ENCODE results near the gene TMOD4. TPM values are rescaled to one million over a fixed set of nuclear protein-coding genes. Genes with fewer than 3 reads are reported as not detected.

TMOD4 gene
- total RNA-seq, 1 experiment from 2014 or later, result not detected

DNA sequence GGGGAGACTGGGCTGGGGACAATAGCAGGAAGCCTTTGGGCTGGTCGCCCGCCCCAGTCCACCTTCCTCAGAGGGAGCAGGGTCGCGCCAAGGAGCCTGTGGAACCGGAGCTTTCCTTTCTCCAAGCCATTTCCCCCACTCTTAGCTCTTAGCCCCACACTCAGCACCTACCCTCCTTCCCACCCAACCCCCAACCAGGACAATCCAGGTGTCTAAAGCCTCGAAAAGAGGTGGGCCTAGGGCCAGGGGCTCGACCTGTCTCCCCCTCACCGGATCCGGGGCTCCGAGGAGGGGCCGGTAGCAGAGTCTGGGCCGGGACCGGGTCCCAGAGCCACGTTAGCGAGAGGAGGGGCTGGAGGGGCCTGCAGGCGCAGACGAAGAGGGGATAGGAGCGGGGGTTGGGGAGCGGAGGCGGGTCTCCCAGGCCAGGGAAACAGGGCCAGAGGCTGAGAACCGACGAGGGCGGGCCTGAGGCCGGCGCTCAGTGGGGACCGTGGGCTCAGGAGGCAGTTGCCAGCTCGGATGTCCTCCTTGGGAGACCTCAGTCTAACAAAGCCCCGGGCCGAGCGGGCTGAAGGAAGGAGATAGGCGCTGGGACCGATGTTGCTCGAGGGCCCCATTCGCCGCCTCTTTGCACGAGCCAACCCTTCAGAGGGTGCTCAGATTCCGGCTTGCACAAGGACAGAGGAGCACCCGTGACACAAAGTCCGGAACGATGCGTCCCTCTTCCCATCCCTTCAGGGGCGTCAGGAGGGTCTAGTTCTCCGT, 30.3 kb downstream of the TMOD4 start:
- in situ Hi-C loops (cut with HindIII; ENCODE audit: low sequenced_read_pairs), result no loop called here
- peak; percentile 53 for DNase-seq (ENCODE audit: low spot score)

DNA sequence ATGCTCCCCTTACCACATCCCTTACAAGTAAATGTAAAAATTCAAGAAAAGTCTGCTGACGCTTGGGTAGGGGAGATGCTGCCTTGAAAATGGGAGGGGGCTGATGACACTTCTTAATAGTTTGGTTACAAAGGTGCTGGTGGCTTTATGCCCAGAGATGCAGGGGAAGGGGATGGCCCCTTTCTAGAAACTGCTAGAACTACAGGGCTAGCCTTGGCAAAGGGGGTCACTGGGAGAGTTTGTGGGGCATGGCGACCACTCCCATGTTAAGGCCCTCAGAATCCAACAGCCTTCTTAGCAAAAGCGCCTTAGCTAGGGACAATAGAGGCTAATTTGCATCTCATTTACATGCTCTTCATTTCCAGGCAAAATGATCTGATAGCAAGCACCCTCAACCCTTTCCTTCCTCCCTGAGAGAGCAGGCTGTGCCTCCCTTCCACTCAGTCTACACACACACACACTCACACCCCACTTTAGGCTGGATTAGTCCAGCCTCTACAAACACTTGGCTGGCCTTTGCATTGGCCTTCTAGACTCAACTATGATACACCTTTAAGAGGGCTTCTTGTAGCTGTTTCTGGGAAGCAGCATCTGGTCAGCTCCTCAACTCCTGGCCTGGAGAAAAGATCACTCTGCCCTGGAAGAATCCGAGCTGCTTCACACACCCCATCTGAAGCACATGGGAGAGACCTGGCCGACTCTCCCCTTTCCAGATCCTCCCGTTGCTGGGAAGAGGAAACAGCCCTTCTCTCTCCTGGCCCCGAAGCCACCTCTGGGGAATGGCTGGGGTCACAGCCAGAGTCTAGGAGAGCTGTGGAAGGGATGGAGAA, 31.1 kb downstream of the TMOD4 start:
- in situ Hi-C loops (cut with HindIII; ENCODE audit: low sequenced_read_pairs), result no loop called here
- DNase-seq (ENCODE audit: low spot score), result peak; percentile 32

DNA sequence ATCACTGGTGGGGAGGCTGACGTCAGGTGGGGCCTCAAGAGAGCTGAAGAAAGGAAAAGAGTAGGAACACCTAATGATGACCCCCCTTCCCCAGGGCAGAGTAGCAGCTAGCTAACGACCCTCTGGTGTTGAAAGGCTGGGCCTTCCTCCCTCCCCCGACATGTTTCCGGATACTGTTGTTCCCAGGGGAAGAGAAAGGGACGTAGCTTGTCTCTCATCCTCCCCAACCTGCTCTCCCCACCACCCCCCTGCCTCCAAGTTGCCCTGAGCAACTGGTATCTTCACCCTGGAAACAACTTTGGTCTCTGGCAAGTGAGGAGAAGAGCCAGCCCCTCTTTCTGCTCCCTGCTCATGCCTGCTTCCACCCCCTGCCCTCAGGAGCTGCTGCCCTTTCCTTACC, 31.8 kb downstream of the TMOD4 start:
- in situ Hi-C loops (cut with HindIII; ENCODE audit: low sequenced_read_pairs), result no loop called here

DNA sequence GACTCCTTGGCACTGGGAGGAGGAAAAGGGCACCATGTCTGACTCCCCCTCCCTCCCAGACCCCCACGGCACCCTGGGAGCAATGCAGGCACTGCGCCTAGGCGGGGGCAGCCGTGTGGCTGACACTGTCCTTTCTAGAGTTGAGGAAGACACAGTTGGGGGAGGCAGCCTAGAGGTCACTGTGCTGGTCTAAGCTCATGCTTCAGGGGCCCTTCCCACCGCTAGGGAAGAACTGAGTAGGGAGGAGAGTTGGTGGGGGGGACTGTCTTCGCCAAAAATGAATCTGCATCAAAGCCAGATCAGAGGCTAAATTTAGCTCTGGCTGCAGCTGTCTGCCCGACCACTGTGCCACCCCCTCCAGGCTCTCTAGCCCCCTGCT, 32.7 kb downstream of the TMOD4 start:
- DNase-seq (ENCODE audit: low spot score), result no peak
- in situ Hi-C loops (cut with HindIII; ENCODE audit: low sequenced_read_pairs), result no loop called here

More for the DNA sequence above, 31.8 kb downstream of the TMOD4 start:
- DNase-seq (ENCODE audit: low spot score), result no peak

DNA sequence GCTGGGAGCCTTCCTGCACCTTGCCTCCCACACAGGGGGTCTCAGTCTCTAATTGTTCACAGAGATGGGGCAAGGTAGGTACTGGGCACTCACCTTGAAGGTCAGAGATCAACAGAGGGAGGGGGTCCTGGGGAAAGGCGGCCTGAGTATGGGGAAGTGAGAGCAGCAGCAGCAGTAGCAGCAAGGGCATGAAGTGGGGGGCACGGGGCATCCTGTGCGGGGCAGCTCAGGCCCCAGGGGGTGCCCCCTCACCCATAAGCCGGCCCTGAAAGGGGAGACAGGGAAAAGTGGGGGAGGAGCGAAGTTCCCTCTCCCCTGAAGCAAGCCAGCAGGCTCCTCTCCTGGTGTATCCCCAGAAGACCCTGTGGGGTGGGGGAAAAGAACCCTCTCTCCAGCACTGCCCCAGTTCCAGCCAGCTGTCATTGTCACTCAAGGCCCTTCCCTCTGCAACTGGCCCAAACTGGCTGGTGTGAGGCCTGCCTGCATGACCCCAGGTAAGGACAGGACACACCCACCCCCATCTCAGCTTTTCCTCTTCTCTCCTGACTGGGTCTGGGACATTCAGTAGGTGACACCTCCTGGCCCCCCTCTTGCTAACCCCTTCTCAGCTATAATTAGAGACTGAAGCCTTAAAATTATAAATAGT, 33.2 kb downstream of the TMOD4 start:
- DNase-seq (ENCODE audit: low spot score), result no peak
- in situ Hi-C loops (cut with HindIII; ENCODE audit: low sequenced_read_pairs), result no loop called here

DNA sequence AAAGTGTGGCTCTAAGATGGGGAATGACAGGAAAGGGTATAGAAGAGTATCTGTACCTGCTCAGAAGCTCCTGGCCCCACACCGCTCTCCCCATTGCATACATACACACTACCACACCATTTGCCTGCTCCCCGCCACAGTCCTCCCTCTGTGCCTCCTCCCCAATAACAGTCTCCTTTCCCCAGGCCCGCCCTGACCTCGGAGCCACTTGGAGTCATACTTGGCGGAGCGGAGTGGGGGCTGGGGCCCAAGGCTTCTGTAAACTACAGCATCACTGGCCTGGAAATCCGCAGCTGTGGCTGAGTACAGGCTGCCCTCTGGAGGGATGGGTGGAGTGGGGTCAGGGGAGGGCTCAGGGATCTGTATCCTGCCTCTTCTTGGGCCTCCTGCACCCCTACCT, 38.0 kb downstream of the TMOD4 start:
- no peak for DNase-seq (ENCODE audit: low spot score)

DNA sequence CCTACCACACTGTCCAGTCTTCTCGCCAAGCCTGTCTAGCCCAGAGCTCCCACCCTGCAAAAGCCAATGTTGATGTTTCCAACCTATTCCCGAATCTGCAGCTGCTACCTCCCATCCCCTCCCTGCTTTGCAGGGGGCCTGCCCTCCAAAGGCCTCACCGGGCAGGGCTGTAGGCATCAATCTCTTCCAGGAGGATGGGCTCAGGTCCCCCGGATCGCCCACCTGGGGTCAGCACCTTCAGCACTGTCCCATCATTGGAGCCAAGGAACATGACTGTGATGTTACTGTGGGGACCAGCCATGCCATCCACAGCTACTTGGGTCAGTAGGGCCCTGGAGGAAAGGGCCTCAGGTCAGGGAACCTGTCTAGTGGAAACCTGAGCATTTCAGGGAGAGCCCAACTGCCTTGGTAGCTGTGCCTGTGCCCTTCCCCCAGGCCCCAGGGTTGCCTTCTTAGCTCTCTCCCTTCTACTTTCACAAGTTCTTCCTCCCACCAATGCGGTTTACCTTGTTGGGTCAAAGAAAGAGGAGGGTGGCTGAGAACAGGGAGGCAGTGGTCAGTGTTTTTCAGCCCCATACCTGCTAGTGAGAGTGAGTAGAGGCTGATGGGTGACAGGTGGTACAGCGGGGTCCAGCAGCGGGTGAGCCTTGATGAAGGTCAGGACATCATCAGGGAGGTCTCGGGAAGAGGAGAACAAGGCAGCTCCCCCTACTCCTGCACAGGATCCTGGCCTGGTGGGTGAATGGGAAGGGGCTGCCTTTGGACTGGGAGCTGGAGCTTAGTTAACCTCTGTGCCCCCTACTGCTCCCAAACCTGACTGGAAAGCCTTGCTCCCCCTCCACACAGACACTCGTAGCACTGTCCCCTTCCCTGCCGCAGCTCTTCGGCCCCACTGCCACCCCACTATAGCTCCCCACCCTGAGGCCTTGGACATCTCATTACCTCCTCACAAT, 40.1 kb downstream of the TMOD4 start:
- in situ Hi-C loops (cut with HindIII; ENCODE audit: low sequenced_read_pairs), result no loop called here
- no peak for DNase-seq (ENCODE audit: low spot score)

More for the DNA sequence above, 38.0 kb downstream of the TMOD4 start:
- in situ Hi-C loops (cut with HindIII; ENCODE audit: low sequenced_read_pairs), result no loop called here

DNA sequence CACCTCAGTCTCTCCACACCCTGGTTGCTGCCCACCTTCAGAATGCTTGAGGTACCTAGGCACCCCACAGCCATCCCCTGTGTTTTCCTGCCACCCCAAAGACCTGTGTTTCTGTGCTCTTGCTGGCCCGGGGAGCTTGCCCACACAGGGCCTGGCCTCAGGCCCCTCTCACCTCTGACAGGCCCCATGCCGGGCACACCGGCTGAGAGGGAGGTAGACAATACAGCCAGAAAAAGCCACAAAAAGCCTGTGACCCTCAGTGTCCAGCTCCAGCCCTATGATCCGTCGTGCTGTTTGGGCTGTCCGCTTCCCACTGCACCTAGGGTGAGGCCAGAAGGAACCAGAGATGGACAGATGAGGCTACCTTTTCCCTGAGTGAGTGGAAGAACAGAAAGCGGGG, 40.8 kb downstream of the TMOD4 start:
- no peak for DNase-seq (ENCODE audit: low spot score)
- in situ Hi-C loops (cut with HindIII; ENCODE audit: low sequenced_read_pairs), result no loop called here

DNA sequence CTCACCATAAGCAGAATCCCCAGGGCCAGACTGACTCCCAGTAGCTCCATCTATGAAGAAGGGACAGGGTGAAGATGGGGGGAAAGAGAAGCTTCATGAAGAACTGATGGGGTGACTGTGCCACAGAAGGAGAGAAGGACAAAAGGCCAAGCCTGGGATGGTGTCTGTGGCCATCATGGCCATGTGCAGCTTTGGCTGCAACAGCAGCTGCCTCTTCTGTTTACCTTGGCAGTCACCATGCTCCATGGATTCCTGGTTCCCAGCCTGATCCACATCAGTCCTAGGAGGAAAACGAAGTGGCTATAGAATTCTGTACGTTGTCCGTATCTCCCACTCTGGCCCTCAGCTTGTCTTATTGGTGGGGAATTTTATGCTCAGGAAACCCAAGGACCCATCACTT, 41.4 kb downstream of the TMOD4 start:
- DNase-seq (ENCODE audit: low spot score), result no peak
- in situ Hi-C loops (cut with HindIII; ENCODE audit: low sequenced_read_pairs), result no loop called here

DNA sequence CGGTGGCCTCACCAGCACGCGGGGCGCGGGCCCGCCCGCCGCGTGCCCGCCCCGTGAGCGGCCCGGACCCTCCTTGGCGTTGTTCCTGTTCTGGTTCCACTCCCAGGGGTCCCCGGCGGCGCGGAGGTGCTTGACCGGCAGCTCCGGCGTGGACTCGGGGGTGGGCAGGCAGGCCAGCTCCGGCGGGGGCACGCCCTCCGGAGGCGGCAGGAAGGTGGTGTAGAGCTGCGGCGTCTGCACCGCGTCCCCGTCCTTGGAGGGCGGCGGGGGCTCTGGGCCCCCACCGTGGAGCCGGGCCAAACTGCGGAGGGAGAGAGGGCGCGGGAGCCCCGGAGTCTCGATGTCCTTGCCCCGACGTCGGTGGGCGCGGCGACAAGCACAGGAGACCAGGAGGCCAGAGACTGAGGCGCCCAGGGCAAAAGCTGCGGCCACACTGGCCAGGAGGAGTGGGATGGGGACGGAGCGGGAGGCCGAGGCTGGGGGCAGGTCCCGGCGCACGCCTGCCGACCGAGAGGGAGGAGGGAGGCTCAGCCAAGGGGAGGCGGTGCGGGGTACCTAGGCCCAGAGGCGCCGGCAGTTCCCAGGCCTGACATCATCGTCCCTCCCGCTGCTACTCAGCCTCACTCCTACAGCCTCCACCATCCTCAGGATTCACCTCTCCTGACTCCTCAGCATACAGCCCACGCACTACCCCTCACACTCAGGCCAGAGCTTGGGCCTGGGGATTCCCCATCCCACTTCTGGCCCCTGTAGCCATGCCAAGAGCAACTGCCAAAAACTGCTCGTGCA, 42.6 kb downstream of the TMOD4 start:
- in situ Hi-C loops (cut with HindIII; ENCODE audit: low sequenced_read_pairs), result no loop called here
- DNase-seq (ENCODE audit: low spot score), result no peak

DNA sequence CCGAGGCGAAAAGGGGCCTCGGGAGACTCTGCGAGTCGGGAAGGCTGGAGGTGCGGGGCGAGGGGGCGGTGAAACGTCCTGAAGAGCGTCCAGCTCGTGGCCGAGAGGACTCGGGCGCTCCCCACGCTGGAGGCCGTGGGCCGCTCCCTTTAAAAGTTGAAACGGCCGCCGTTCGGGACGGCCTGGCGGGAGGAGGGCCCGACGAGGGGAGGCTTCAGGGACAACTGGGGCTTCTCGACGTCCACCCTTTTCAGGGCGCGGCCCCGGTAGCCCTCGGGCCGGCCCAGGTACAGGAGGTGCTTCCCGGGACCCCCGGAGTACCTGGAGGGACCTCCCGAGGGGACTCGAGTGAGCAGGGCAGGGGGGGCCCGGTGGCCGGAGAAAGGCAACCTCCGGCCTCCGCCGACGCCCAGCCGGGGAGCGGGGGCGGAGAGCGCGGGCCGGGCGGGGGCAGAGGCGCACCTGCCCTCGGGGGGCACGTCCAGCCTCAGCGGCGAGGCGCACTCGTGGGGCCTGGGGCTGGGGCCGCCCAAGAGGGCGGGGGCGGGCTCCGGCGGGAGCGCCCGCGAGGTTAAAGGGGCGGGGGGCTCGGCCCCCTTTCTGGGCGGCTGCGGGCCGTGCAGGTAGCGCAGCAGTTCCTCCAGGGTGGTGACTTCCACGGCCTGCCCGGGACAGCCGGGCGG, 43.3 kb downstream of the TMOD4 start:
- DNase-seq (ENCODE audit: low spot score), result no peak
- in situ Hi-C loops (cut with HindIII; ENCODE audit: low sequenced_read_pairs), result no loop called here

DNA sequence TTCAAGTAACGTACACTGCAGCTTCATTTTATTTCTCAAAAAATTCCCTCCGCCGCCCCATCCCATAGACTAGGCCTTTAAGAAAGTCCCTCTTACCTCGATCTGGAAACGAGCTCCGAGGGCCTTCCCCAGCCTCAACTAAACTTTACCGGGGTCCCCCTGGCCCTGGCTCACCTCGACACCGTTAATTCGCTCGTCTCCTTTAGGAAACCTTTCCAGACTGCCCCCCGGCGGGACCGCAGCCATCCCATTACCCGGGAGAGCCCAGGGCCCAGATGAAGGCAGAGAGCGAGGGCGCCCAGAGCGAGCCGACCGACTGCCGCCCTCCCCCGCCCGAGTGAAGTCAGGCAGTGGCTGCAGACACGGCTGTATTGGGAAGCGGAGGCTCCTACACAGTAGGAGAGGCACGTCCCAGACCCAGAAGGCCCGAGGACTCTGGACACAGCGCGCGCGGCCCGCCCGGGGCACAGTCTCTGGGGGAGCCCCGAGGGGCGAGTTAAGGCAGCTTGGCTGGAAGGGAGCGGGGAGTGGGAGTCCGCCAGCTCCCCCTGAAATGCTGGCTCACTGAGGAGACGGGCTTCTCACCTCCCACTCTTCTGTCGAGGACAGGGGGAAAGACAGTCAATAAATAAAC, 44.0 kb downstream of the TMOD4 start:
- DNase-seq (ENCODE audit: low spot score), result no peak
- in situ Hi-C loops (cut with HindIII; ENCODE audit: low sequenced_read_pairs), result no loop called here

DNA sequence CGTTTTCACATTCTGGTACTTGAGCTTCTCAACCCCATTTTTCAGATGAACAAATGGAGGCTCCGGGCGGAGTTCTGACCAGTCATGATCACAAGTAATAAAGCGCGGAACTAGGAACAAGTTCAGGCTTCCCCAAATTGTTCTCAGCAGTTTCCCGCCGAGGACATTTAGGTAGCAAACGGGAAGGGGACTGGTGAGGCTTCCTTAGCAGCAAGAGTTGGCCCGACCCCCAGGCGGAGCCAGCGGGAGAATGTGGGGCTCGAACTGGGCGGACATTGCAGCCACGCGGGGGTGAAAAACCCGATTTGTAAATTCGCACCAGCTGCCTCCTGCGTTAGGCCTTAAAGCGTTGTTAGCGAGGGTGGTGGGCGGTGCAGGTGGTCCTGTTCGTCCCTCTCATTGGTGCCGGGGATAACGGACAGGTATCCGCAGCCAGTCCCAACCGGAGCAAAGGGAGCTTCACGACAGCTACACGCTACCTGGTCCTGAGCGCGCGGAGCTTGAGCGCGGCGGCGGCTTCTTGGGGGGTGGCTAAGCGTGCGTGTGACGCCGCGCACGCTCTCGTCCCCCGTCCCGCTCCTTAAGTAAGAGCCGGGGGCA, 44.7 kb downstream of the TMOD4 start:
- DNase-seq (ENCODE audit: low spot score), result peak; percentile 96

DNA sequence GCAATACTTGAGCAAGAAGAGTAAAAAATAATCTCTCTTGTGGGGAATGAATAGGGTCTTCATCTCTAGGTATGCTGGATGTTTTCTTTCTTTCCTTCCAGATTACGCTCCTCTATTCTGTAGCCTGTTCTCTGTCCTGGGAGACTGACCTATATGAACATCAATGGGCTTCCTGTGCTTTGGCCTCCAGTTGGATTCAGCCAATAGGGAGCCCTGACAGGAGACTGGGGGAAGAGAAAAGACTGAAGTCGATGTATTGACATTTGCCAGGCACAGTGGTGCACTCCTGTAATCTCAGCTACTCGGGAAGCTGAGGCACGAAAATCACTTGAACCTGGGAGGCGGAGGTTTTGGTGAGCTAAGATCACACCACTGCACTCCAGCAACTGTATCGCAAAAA, 47.0 kb downstream of the TMOD4 start:
- in situ Hi-C loops (cut with HindIII; ENCODE audit: low sequenced_read_pairs), result no loop called here
- no peak for DNase-seq (ENCODE audit: low spot score)

More for the DNA sequence above, 44.7 kb downstream of the TMOD4 start:
- in situ Hi-C loops (cut with HindIII; ENCODE audit: low sequenced_read_pairs), result no loop called here

DNA sequence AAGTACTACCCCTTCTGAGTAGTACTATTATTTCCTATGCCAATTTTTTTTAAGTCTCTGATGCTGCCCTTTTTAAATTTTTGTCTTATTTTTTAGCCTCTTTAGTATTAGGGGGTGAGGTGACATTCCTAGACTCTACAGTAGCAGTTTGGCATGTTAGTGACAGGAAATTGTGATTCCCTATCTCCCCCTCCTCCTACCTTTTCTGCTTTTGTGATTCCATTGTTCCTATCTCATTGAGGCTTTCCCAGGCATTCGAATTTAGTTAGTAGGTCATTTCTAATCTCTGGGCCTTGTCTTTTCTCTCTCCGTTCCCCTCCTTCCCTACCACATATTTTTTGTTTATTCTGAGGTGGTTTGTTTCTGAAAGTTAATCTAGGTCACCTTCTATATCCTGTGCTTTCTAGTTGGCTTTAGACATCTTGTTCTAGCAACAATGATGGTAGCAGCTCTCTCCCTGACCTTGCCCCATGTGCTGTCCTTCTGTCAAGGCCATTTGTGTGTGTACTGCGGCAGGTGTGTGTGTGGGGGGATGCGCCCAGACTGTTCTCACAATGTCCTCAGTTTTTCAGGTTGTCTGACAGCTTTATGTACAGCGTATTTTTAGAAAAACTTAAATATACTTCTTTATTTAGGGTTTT, 50.9 kb downstream of the TMOD4 start:
- in situ Hi-C loops (cut with HindIII; ENCODE audit: low sequenced_read_pairs), result no loop called here

More for the DNA sequence above, 50.9 kb downstream of the TMOD4 start:
- no peak for DNase-seq (ENCODE audit: low spot score)
